22Rv1 (cell line): Measurements from ENCODE around the gene VPS35.
"Not testable (repeated sequence)": the region's sequence is repeated elsewhere in the genome, so short reads cannot be mapped to it uniquely, and the experiment has no call there.

Experiments
- CTCF ChIP-seq: fragments of 450-650 bp; IDR thresholded peaks from 2 replicates; pipeline ENCODE4 v1.5.1; 2017; ENCODE audit warnings: mild to moderate bottlenecking
- ZFX ChIP-seq: fragments of 450-650 bp; IDR thresholded peaks from 2 replicates; pipeline ENCODE4 v1.6.1; 2017; ENCODE audit warnings: antibody characterized with exemption, borderline replicate concordance

DNA sequence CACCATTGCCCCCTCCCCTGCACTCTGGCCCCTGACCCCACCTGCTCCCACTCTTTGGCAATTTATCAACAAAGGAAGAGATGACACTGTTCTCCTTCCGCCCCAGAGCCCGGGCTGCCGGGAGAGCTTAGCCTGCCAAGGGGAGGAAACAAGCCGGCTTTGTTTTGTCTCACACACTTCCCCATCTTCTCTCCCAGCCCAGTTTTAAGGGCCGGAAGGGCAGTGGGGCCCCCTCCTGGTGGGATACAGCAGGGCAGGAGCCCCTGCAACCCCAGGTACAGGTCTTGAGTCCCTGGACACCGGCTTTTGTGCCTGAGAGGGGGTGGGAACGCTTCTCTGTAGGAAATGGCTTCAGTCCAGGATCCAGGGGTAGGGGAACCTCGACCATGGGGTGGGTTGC lies 65.7 kb downstream of the VPS35 start:
- not testable (repeated sequence) for TF ChIP-seq CTCF, ZFX
